ENCODE measurements around the gene RIPOR2.
A peak's percentile ranks its signal among the peaks of the same experiment; 100 is the strongest.
"Not testable (repeated sequence)": the region's sequence is repeated elsewhere in the genome, so short reads cannot be mapped to it uniquely, and the experiment has no call there.

The RIPOR2 gene

GRCh38 chr6:24950218-24950941, 14.6 kb upstream of the RIPOR2 start:
- no peak for DNase-seq

GRCh38 chr6:24949020-24949569, 13.3 kb upstream of the RIPOR2 start:
- DNase-seq, result peak; percentile 49

GRCh38 chr6:24948261-24948660, 12.5 kb upstream of the RIPOR2 start:
- DNase-seq, result not testable (repeated sequence)

- DNase-seq, result no peak
Measured at GRCh38 chr6:24947636-24948035, 11.9 kb upstream of the RIPOR2 start.

GRCh38 chr6:24945054-24945453, 9.3 kb upstream of the RIPOR2 start:
- no peak for DNase-seq

- no peak for DNase-seq
Measured at GRCh38 chr6:24943774-24944173, 8.0 kb upstream of the RIPOR2 start.

- DNase-seq, result no peak
Measured at GRCh38 chr6:24940311-24940917, 4.7 kb upstream of the RIPOR2 start.

GRCh38 chr6:24936641-24937317, 1.0 kb upstream of the RIPOR2 start:
- peak; percentile 55 for DNase-seq

- peak; percentile 60 for DNase-seq
Measured at GRCh38 chr6:24933868-24934401, 1.8 kb downstream of the RIPOR2 start.

GRCh38 chr6:24933266-24933665, 2.5 kb downstream of the RIPOR2 start:
- no peak for DNase-seq

- no peak for DNase-seq
Measured at GRCh38 chr6:24932832-24933231, 2.9 kb downstream of the RIPOR2 start.

- DNase-seq, result no peak
Measured at GRCh38 chr6:24931718-24932691, 3.8 kb downstream of the RIPOR2 start.

GRCh38 chr6:24931296-24931695, 4.5 kb downstream of the RIPOR2 start:
- no peak for DNase-seq

GRCh38 chr6:24930431-24930871, 5.3 kb downstream of the RIPOR2 start:
- DNase-seq, result no peak

- DNase-seq, result no peak
Measured at GRCh38 chr6:24929242-24929641, 6.5 kb downstream of the RIPOR2 start.

GRCh38 chr6:24927985-24928745, 7.6 kb downstream of the RIPOR2 start:
- no peak for DNase-seq

- no peak for DNase-seq
Measured at GRCh38 chr6:24927277-24927955, 8.3 kb downstream of the RIPOR2 start.

GRCh38 chr6:24926647-24927046, 9.1 kb downstream of the RIPOR2 start:
- not testable (repeated sequence) for DNase-seq

- no peak for DNase-seq
Measured at GRCh38 chr6:24926192-24926591, 9.6 kb downstream of the RIPOR2 start.

GRCh38 chr6:24925661-24926060, 10.1 kb downstream of the RIPOR2 start:
- no peak for DNase-seq
